CD4-positive, alpha-beta memory T cell (primary cell): ENCODE measurements around the gene FAF1. TPM values are rescaled to one million over a fixed set of nuclear protein-coding genes. Genes with fewer than 3 reads are reported as not detected.

ENCODE experiments used
- CTCF ChIA-PET: fragments of 350-600 bp; sonication (Branson Sonifier 250); formaldehyde crosslinking; loops from one replicate; lab custom pipeline; 2021; ENCODE audit warnings: inconsistent platforms; ENCODE audit not compliant: partially characterized antibody; lab: Charles Lee
- POLR2A ChIA-PET: fragments of 350-600 bp; sonication (Branson Sonifier 250); formaldehyde crosslinking; loops from one replicate; lab custom pipeline; 2021; ENCODE audit not compliant: partially characterized antibody; lab: Charles Lee
- DNase-seq, 5 donors: peaks; one replicate each; pipeline versions ENCODE4 v3.0.0 to v3.0.0-alpha.2; 2020 to 2022; ENCODE audit warnings: mixed read lengths in 1 of 5
- H3K27ac ChIP-seq: one replicate; pipeline ENCODE4 v1.7.0; 2013; ENCODE audit warnings: low read depth, low read length
- H3K27me3 ChIP-seq: 2 replicates; pipeline ENCODE4 v1.7.0; 2013; ENCODE audit warnings: mild to moderate bottlenecking, low read length, moderate library complexity; ENCODE audit not compliant: insufficient read depth
- H3K36me3 ChIP-seq: 2 replicates; pipeline ENCODE4 v1.7.0; 2013; ENCODE audit warnings: mild to moderate bottlenecking, low read length, moderate library complexity; ENCODE audit not compliant: insufficient read depth
- H3K4me1 ChIP-seq: 2 replicates; pipeline ENCODE4 v1.7.0; 2013; ENCODE audit warnings: mild to moderate bottlenecking, low read length, moderate library complexity; ENCODE audit not compliant: insufficient read depth
- H3K4me3 ChIP-seq, 2 donors: one replicate each; pipeline ENCODE4 v1.7.0; 2013; ENCODE audit warnings: low read length in 2 of 2, mild to moderate bottlenecking in 1 of 2
- H3K9me3 ChIP-seq, 2 donors: one replicate each; pipeline ENCODE4 v1.7.0; 2013; ENCODE audit warnings: low read length in 2 of 2, control low read depth in 1 of 2; ENCODE audit not compliant: control insufficient read depth in 1 of 2
- H3K27ac Mint-ChIP-seq, 7 donors: one replicate each; pipeline ENCODE4 v1.8.0; 2020 to 2021; ENCODE audit warnings: mixed read lengths in 7 of 7, mild to moderate bottlenecking in 6 of 7, inconsistent platforms in 3 of 7, moderate library complexity in 3 of 7
- H3K27me3 Mint-ChIP-seq, 2 donors: one replicate each; pipeline ENCODE4 v1.8.0; 2020 to 2021; ENCODE audit warnings: mixed read lengths in 2 of 2
- H3K36me3 Mint-ChIP-seq, 2 donors: one replicate each; pipeline ENCODE4 v1.8.0; 2020 to 2021; ENCODE audit warnings: mixed read lengths in 2 of 2, inconsistent platforms in 1 of 2, mild to moderate bottlenecking in 1 of 2
- H3K4me1 Mint-ChIP-seq, 4 donors: one replicate each; pipeline ENCODE4 v1.8.0; 2020 to 2021; ENCODE audit warnings: mixed read lengths in 4 of 4, mild to moderate bottlenecking in 1 of 4
- H3K4me3 Mint-ChIP-seq, 8 donors: one replicate each; pipeline ENCODE4 v1.8.0; 2020 to 2021; ENCODE audit warnings: mixed read lengths in 8 of 8, mild to moderate bottlenecking in 7 of 8, moderate library complexity in 6 of 8, inconsistent platforms in 3 of 8
- H3K9me3 Mint-ChIP-seq, 8 donors: one replicate each; pipeline ENCODE4 v1.8.0; 2020 to 2021; ENCODE audit warnings: mixed read lengths in 8 of 8, mild to moderate bottlenecking in 5 of 8, inconsistent platforms in 3 of 8, moderate library complexity in 1 of 8
- intact Hi-C: fragments of 100-400 bp; cut with micrococcal nuclease; formaldehyde crosslinking; loops from one replicate; pipeline ENCODE4 v1.15.1; 2023
- polyA plus RNA-seq, 2 donors: library from polyadenylated mRNA; unstranded; fragments of 300-500 nt; fragmentation: Illumina TruSeq; gene quantifications; one replicate each; pipeline ENCODE4 v1.2.3, GENCODE V29; 2021
- total RNA-seq, 2 experiments: library from RNA; stranded (reverse); gene quantifications; one replicate each; pipeline ENCODE4 v1.2.3, GENCODE V29; 2021

FAF1 gene
- total and polyA plus RNA-seq, 4 experiments from 2014 or later, result 36.0 to 60.2 (median 53.9) TPM

DNA sequence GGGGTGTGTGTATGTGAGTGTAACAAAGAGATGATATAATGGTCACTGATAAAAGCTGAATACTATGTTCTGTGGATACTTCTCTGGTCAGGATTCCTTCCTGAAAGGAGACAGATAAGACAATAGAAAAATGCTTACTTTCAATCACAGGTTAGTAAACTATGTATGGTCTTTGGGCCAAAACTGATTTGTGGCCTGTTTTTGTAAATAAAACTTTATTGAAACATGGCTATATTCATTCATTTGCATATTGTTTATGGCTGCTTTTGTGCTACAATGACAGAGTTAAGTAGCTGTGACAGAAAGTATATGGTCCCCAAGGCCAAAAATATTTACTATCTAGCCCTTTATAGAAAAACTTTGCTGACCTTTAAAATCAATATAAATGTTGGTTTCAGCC is 454.6 kb downstream of the FAF1 start:
- H3K36me3 ChIP-seq, result no peaks in the 10 kb centered on the region
- intact Hi-C loops, result no loop called here
- no peak overlapping the region for H3K4me3 ChIP-seq
- no peak overlapping the region for H3K27ac ChIP-seq
- H3K4me1 ChIP-seq, result no peaks in the 10 kb centered on the region
- ChIA-PET POLR2A (no interaction called here), CTCF (no interaction called here)
- H3K27me3 Mint-ChIP-seq, result no peaks in the 10 kb centered on the region
- H3K4me3 Mint-ChIP-seq, result no peak overlapping the region
- H3K9me3 ChIP-seq, result no peaks in the 10 kb centered on the region
- no peak for DNase-seq
- H3K27me3 ChIP-seq, result no peaks in the 10 kb centered on the region
- peaks cover 69 to 73% of the 10 kb centered on the region in 2 donors for H3K36me3 Mint-ChIP-seq
- no peaks in the 10 kb centered on the region for H3K4me1 Mint-ChIP-seq
- H3K9me3 Mint-ChIP-seq, result peaks cover 2 to 29% (median 18%) of the 10 kb centered on the region in 8 donors
- H3K27ac Mint-ChIP-seq, result no peak overlapping the region

DNA sequence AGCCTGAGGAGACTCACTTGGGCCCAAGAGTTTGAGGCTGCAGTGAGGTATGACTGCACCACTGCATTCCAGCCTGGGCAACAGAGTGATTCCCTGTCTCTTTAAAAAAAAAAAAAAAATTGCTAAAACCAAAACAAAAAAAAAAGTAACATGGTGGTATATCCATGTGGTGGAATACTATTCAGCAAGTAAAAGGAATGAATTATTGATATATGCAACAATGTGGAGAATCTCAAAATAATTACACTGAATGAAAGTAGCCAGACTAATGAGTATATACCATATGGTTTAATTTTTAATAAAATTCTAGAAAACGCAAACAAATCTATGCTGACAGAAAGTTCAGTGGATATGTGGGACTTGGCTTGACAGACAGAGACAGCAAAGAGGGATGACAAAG is 456.6 kb downstream of the FAF1 start:
- ChIA-PET CTCF (no interaction called here), POLR2A (no interaction called here)

DNA sequence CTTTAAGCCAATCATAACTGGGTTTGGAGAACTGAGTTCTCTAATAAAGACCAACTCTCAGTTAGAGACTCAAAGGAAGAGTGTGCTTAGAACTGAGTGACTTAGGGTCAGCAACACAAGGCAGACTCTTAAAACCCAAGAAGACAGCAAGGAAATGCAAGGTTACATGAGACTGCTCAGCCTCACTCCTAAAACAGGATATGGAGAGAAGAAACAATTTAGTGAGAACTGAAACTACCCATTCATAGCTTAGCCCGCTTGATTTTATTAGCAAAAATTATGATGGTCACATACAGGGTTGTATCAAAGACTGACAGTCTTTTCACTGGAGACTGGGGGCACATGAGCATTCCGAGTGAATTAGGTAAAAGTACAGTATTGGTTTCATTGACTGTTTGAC is 457.9 kb downstream of the FAF1 start:
- intact Hi-C loops, result no loop called here
- Histone ChIP-seq H3K4me3 (no peak overlapping the region), H3K9me3 (no peaks in the 10 kb centered on the region), H3K36me3 (no peaks in the 10 kb centered on the region), H3K4me1 (no peaks in the 10 kb centered on the region), H3K27ac (no peak overlapping the region), H3K27me3 (no peaks in the 10 kb centered on the region)
- H3K27ac Mint-ChIP-seq, result no peak overlapping the region
- H3K4me3 Mint-ChIP-seq, result no peak overlapping the region
- ChIA-PET POLR2A (interaction anchor here (0.6 kb wide), 1 partner anchor 134 kb away, joined by 3 read pairs; no protein-coding TSS in a partner anchor), CTCF (no interaction called here)
- H3K27me3 Mint-ChIP-seq, result no peaks in the 10 kb centered on the region
- peaks cover 67 to 77% of the 10 kb centered on the region in 2 donors for H3K36me3 Mint-ChIP-seq
- H3K9me3 Mint-ChIP-seq, result peaks cover 2 to 39% (median 26%) of the 10 kb centered on the region in 8 donors
- no peak for DNase-seq
- H3K4me1 Mint-ChIP-seq, result no peaks in the 10 kb centered on the region

More for the DNA sequence above, 456.6 kb downstream of the FAF1 start:
- H3K36me3 ChIP-seq, result no peaks in the 10 kb centered on the region
- intact Hi-C loops, result no loop called here
- no peak overlapping the region for H3K4me3 Mint-ChIP-seq
- no peak overlapping the region for H3K27ac Mint-ChIP-seq
- no peaks in the 10 kb centered on the region for H3K27me3 Mint-ChIP-seq
- DNase-seq, result no peak
- H3K36me3 Mint-ChIP-seq, result peaks cover 65 to 77% of the 10 kb centered on the region in 2 donors
- no peaks in the 10 kb centered on the region for H3K27me3 ChIP-seq
- H3K27ac ChIP-seq, result no peak overlapping the region
- H3K4me3 ChIP-seq, result no peak overlapping the region
- no peaks in the 10 kb centered on the region for H3K4me1 Mint-ChIP-seq
- H3K4me1 ChIP-seq, result no peaks in the 10 kb centered on the region
- peaks cover 2 to 29% (median 19%) of the 10 kb centered on the region in 8 donors for H3K9me3 Mint-ChIP-seq
- H3K9me3 ChIP-seq, result no peaks in the 10 kb centered on the region

DNA sequence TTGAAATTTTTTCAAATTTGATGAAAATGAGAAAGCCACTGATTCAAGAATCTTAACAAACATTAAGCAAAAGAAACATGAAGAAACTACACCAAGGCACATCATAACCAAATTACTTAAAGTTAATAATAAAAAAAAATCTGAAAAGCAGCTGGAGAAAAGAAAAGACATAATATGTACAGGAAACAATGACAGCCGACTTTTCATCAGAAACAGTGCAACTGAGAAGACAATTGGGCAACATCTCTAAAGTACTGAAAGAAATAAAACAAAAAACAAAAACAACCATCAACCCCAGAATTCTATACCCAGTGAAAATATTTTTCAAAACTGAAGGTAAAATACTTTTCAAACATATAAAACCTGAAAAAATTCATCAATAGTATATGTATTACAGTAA is 463.1 kb downstream of the FAF1 start:
- Histone ChIP-seq H3K4me3 (no peak overlapping the region), H3K9me3 (no peaks in the 10 kb centered on the region), H3K36me3 (no peaks in the 10 kb centered on the region), H3K27me3 (no peaks in the 10 kb centered on the region), H3K27ac (no peak overlapping the region), H3K4me1 (no peaks in the 10 kb centered on the region)
- Mint-ChIP-seq H3K36me3 (peaks cover 44 to 51% of the 10 kb centered on the region in 2 donors), H3K27ac (no peak overlapping the region), H3K9me3 (peaks cover 0 to 25% (median 18%) of the 10 kb centered on the region in 8 donors), H3K4me1 (no peaks in the 10 kb centered on the region), H3K4me3 (no peak overlapping the region), H3K27me3 (no peaks in the 10 kb centered on the region)
- intact Hi-C loops, result no loop called here
- DNase-seq, result no peak
- ChIA-PET CTCF (no interaction called here), POLR2A (no interaction called here)

DNA sequence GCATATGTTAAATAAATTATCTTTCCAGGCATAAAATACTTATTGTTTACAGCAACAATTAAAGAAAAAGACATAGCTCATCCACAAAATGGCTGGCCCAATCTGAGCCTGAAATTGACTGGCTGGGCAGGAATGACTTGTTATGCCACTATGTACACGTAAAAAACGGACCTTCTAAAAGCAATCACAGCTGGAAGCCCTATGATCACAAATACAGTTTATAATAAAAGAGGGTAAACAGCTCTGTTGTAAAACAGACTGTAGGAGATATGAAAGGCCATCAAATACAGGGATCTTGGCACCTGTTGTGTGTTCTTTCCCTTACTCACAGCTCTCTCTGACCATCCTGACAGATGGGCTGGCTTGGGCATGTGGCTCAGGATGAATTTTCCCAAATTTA is 466.4 kb downstream of the FAF1 start:
- intact Hi-C loops, result no loop called here
- POLR2A ChIA-PET, result no interaction called here

DNA sequence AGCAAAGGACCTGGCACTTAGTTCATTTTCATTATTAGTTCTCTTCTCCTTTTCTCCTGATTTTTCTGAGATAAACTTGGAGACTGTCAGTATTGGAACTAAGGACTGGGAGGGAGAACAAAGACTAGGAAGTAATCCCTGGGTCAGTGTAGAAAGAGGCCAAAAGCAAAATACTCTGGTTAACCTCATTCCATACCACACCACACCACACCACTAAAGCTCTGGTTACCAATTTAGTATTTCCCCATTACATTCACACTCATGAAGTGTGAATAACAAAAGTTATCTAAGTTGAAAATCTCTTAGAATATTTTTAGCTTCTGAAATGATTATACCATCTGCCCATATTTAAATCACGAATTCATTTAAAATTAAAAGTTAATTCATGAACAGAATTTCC is 467.9 kb downstream of the FAF1 start:
- no peak for DNase-seq
- CTCF ChIA-PET, result no interaction called here
- Mint-ChIP-seq H3K9me3 (peaks cover 0 to 10% (median 7%) of the 10 kb centered on the region in 8 donors), H3K4me1 (peaks cover 0 to 3% (median 2%) of the 10 kb centered on the region in 4 donors), H3K36me3 (peaks cover 60 to 64% of the 10 kb centered on the region in 2 donors), H3K27ac (peak overlapping the region in 1 of 7 donors; percentile 32), H3K27me3 (no peaks in the 10 kb centered on the region), H3K4me3 (no peak overlapping the region)
- intact Hi-C loops, result no loop called here
- Histone ChIP-seq H3K36me3 (no peaks in the 10 kb centered on the region), H3K4me3 (no peak overlapping the region), H3K9me3 (no peaks in the 10 kb centered on the region), H3K27ac (no peak overlapping the region), H3K27me3 (no peaks in the 10 kb centered on the region), H3K4me1 (no peaks in the 10 kb centered on the region)
- POLR2A ChIA-PET, result no interaction called here

More for the DNA sequence above, 466.4 kb downstream of the FAF1 start:
- Histone ChIP-seq H3K27me3 (no peaks in the 10 kb centered on the region), H3K27ac (no peak overlapping the region), H3K36me3 (no peaks in the 10 kb centered on the region), H3K9me3 (no peaks in the 10 kb centered on the region), H3K4me3 (no peak overlapping the region), H3K4me1 (no peaks in the 10 kb centered on the region)
- Mint-ChIP-seq H3K9me3 (peaks cover 0 to 23% (median 18%) of the 10 kb centered on the region in 8 donors), H3K4me3 (no peak overlapping the region), H3K36me3 (peaks cover 58 to 63% of the 10 kb centered on the region in 2 donors), H3K27me3 (no peaks in the 10 kb centered on the region), H3K27ac (no peak overlapping the region), H3K4me1 (peaks cover 0 to 3% (median 2%) of the 10 kb centered on the region in 4 donors)
- CTCF ChIA-PET, result no interaction called here
- DNase-seq, result no peak

DNA sequence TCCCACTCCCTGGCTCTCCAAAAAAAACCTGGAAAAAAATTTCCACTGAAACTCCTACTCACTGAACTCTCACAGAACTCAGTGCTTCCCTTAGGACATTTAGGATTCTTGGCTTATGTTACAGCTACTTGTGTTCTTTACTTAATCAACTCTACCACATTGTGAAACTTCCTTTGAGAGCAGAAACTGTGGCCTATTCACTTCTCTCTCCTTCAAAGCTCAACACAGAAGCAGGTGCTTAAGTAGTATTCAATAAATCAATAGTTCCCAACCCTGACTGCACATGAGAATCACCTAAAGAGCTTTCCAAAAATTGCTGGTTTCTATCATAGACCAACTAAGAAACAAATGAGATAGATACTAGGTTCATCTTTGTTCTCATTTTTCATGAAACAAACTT is 468.9 kb downstream of the FAF1 start:
- ChIA-PET POLR2A (no interaction called here), CTCF (no interaction called here)
- Mint-ChIP-seq H3K9me3 (peaks cover 0 to 2% (median under 1%) of the 10 kb centered on the region in 8 donors), H3K27ac (peak overlapping the region in 2 of 7 donors; percentile 8 to 30), H3K27me3 (no peaks in the 10 kb centered on the region), H3K4me1 (peaks cover 0 to 7% (median 2%) of the 10 kb centered on the region in 4 donors), H3K4me3 (peak overlapping the region in 1 of 8 donors; percentile 2), H3K36me3 (peaks cover 60 to 65% of the 10 kb centered on the region in 2 donors)
- H3K27me3 ChIP-seq, result no peaks in the 10 kb centered on the region
- H3K4me1 ChIP-seq, result no peaks in the 10 kb centered on the region
- no peak overlapping the region for H3K4me3 ChIP-seq
- intact Hi-C loops, result no loop called here
- H3K27ac ChIP-seq, result no peak overlapping the region
- DNase-seq, result no peak
- H3K36me3 ChIP-seq, result no peaks in the 10 kb centered on the region
- no peaks in the 10 kb centered on the region for H3K9me3 ChIP-seq
